ENCODE measurements around the gene PNRC2.

DNA sequence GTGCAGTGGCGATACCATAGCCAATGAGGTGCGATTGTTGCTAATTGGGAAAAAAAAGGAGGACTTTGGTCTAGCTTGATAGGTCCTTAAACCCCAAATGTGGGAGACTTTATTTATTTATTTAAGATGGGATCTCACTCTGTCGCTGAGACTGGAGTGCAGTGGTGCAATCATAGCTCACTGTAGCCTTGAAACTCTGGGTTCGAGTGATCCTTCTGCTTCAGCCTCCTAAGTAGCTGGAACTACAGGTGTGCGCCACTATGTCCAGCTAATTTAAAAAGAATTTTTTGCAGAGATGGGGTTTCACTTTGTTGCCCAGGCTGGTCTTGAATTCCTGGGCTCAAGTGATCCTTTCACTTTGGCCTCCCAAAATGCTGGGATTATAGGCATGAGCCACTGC, 44.5 kb downstream of the PNRC2 start:
- TF ChIP-seq GLIS3 (CRISPR knock-in tag; IDR thresholded peaks at IDR 0.05) (no peak), ZNF565 (CRISPR knock-in tag; conservative IDR thresholded peaks at IDR 0.05; ENCODE audit: low read depth) (no peak), ZNF70 (CRISPR knock-in tag; IDR thresholded peaks at IDR 0.05) (no peak), ESRRG (CRISPR knock-in tag; IDR thresholded peaks at IDR 0.05) (no peak), TCF4 (CRISPR knock-in tag; IDR thresholded peaks at IDR 0.05; ENCODE audit: borderline replicate concordance) (no peak), ARNTL (CRISPR knock-in tag; IDR thresholded peaks at IDR 0.05; ENCODE audit: borderline replicate concordance, low read depth) (no peak), CREB5 (CRISPR knock-in tag; IDR thresholded peaks at IDR 0.05; ENCODE audit: low read depth) (no peak), ISL1 (CRISPR knock-in tag; IDR thresholded peaks at IDR 0.05) (no peak)

Data from SK-N-SH treated with all-trans-retinoic acid at 6 μM for 48 hours (cell line).